Stimulated activated CD8-positive, alpha-beta memory T cell treated with anti-CD3 and anti-CD28 coated beads, Interleukin-4, amount 100 ng/mL, for 24 hours (primary cell): Measurements from ENCODE around the gene BLM.
"Not testable (repeated sequence)": the region's sequence is repeated elsewhere in the genome, so short reads cannot be mapped to it uniquely, and the experiment has no call there.

Experiments used
- DNase-seq: peaks from one replicate; pipeline ENCODE4 v3.0.0-alpha.2; 2020; ENCODE audit warnings: low read depth

The BLM gene

GRCh38 chr15:90716976-90717821 lies at the start of gene BLM:
BLM (plus strand) TSS chr15:90717346; CDS start chr15:90747393, 30,047 bp downstream.
- DNase-seq = peak; percentile 90

- DNase-seq = not testable (repeated sequence)
Observed at GRCh38 chr15:90667755-90668345, 49.3 kb upstream of the BLM start.

- DNase-seq = not testable (repeated sequence)
Observed at GRCh38 chr15:90670631-90671030, 46.5 kb upstream of the BLM start.

GRCh38 chr15:90671216-90671615 lies 45.9 kb upstream of the BLM start:
- DNase-seq = no peak

GRCh38 chr15:90673357-90673756 lies 43.8 kb upstream of the BLM start:
- not testable (repeated sequence) for DNase-seq

GRCh38 chr15:90674476-90674875 lies 42.7 kb upstream of the BLM start:
- DNase-seq = no peak

GRCh38 chr15:90675464-90675863 lies 41.7 kb upstream of the BLM start:
- DNase-seq = no peak

GRCh38 chr15:90677807-90678790 lies 39.0 kb upstream of the BLM start:
- DNase-seq = no peak

- no peak for DNase-seq
Observed at GRCh38 chr15:90679959-90680358, 37.2 kb upstream of the BLM start.

GRCh38 chr15:90680371-90680935 lies 36.7 kb upstream of the BLM start:
- no peak for DNase-seq

- DNase-seq = no peak
Observed at GRCh38 chr15:90681056-90681455, 36.1 kb upstream of the BLM start.

GRCh38 chr15:90681480-90681879 lies 35.7 kb upstream of the BLM start:
- no peak for DNase-seq

- DNase-seq = no peak
Observed at GRCh38 chr15:90683371-90683770, 33.8 kb upstream of the BLM start.

GRCh38 chr15:90683876-90684275 lies 33.3 kb upstream of the BLM start:
- DNase-seq = no peak

GRCh38 chr15:90684281-90684680 lies 32.9 kb upstream of the BLM start:
- DNase-seq = no peak

- DNase-seq = no peak
Observed at GRCh38 chr15:90685591-90686434, 31.3 kb upstream of the BLM start.

- no peak for DNase-seq
Observed at GRCh38 chr15:90686435-90687218, 30.5 kb upstream of the BLM start.

- not testable (repeated sequence) for DNase-seq
Observed at GRCh38 chr15:90689326-90689961, 27.7 kb upstream of the BLM start.

- no peak for DNase-seq
Observed at GRCh38 chr15:90690585-90690984, 26.6 kb upstream of the BLM start.

- no peak for DNase-seq
Observed at GRCh38 chr15:90691369-90691768, 25.8 kb upstream of the BLM start.
